OCI-LY3 (cell line): ENCODE results near the gene EML4.

Source experiments
- EZH2phosphoT487 ChIP-seq: fragments of 200-600 bp; shearing (Covaris generic); IDR thresholded peaks from 2 replicates; pipeline ENCODE4 v1.6.1; 2018; ENCODE audit warnings: antibody characterized with exemption, mixed run types, low read depth
- TF ChIP-seq, protein P1 (sequence below): fragments of 200-600, 300-600 bp; sonication (generic); IDR thresholded peaks from 2 replicates; pipeline ENCODE4 v1.5.1; 2014; ENCODE audit warnings: antibody characterized with exemption, low read length, low read depth

DNA sequence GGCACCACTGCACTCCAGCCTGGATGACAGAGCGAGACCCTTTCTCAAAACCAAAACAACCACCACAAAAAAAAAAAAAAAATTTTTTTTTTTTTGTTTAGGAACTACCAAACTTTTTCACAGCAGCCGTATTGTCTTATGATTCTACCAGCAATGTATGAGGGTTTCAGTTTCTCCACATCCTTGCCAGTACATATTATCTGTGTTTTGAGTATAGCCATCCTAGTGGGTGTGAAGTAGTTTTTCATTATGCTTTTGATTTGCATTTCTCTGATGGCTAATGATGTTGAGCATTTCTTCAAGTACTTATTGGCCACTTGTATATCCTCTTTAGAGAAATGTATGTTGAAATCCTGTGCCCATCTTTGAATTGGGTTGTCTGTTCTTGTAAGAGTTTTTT, 140.2 kb downstream of the EML4 start:
- TF ChIP-seq, protein P1, sequence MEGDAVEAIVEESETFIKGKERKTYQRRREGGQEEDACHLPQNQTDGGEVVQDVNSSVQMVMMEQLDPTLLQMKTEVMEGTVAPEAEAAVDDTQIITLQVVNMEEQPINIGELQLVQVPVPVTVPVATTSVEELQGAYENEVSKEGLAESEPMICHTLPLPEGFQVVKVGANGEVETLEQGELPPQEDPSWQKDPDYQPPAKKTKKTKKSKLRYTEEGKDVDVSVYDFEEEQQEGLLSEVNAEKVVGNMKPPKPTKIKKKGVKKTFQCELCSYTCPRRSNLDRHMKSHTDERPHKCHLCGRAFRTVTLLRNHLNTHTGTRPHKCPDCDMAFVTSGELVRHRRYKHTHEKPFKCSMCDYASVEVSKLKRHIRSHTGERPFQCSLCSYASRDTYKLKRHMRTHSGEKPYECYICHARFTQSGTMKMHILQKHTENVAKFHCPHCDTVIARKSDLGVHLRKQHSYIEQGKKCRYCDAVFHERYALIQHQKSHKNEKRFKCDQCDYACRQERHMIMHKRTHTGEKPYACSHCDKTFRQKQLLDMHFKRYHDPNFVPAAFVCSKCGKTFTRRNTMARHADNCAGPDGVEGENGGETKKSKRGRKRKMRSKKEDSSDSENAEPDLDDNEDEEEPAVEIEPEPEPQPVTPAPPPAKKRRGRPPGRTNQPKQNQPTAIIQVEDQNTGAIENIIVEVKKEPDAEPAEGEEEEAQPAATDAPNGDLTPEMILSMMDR = no peak
- no peak for TF ChIP-seq EZH2phosphoT487
